ENCODE results near the gene GALNT10. TPM values are rescaled to one million over a fixed set of nuclear protein-coding genes. Genes with fewer than 3 reads are reported as not detected.

GALNT10 gene
- polyA plus RNA-seq, 1 experiment = 203 TPM

GRCh38 chr5:154329519-154330040 is 139.0 kb downstream of the GALNT10 start:
- Histone ChIP-seq H3K27me3 (ENCODE audit: control insufficient read depth, insufficient read depth, low read length) (no peaks in the 10 kb centered on the region), H3K36me3 (ENCODE audit: control insufficient read depth, insufficient read depth, low read length) (peaks cover 7% of the 10 kb centered on the region), H3K4me3 (ENCODE audit: low read depth, low read length) (no peak overlapping the region)
- TF ChIP-seq CTCF (IDR thresholded peaks at IDR 0.05; ENCODE audit: insufficient read depth, low read depth, low read length) = no peak
- CTCF ChIA-PET = no interaction called here
- no peak for DNase-seq (ENCODE audit: low read depth)
- POLR2A ChIA-PET = no interaction called here

GRCh38 chr5:154330097-154330667 is 139.6 kb downstream of the GALNT10 start:
- no peak for TF ChIP-seq CTCF (IDR thresholded peaks at IDR 0.05; ENCODE audit: insufficient read depth, low read depth, low read length)
- Histone ChIP-seq H3K4me3 (ENCODE audit: low read depth, low read length) (no peak overlapping the region), H3K27me3 (ENCODE audit: control insufficient read depth, insufficient read depth, low read length) (no peaks in the 10 kb centered on the region), H3K36me3 (ENCODE audit: control insufficient read depth, insufficient read depth, low read length) (peaks cover 7% of the 10 kb centered on the region)
- DNase-seq (ENCODE audit: low read depth) = no peak
- ChIA-PET CTCF (no interaction called here), POLR2A (no interaction called here)

GRCh38 chr5:154331232-154331631 is 140.7 kb downstream of the GALNT10 start:
- ChIA-PET CTCF (no interaction called here), POLR2A (no interaction called here)
- DNase-seq (ENCODE audit: low read depth) = no peak
- H3K4me3 ChIP-seq (ENCODE audit: low read depth, low read length) = no peak overlapping the region
- no peaks in the 10 kb centered on the region for H3K27me3 ChIP-seq (ENCODE audit: control insufficient read depth, insufficient read depth, low read length)
- TF ChIP-seq CTCF (IDR thresholded peaks at IDR 0.05; ENCODE audit: insufficient read depth, low read depth, low read length) = no peak
- H3K36me3 ChIP-seq (ENCODE audit: control insufficient read depth, insufficient read depth, low read length) = peaks cover 7% of the 10 kb centered on the region

GRCh38 chr5:154331924-154332323 is 141.4 kb downstream of the GALNT10 start:
- Histone ChIP-seq H3K27me3 (ENCODE audit: control insufficient read depth, insufficient read depth, low read length) (no peaks in the 10 kb centered on the region), H3K4me3 (ENCODE audit: low read depth, low read length) (no peak overlapping the region), H3K36me3 (ENCODE audit: control insufficient read depth, insufficient read depth, low read length) (peaks cover 7% of the 10 kb centered on the region)
- ChIA-PET POLR2A (no interaction called here), CTCF (no interaction called here)
- no peak for TF ChIP-seq CTCF (IDR thresholded peaks at IDR 0.05; ENCODE audit: insufficient read depth, low read depth, low read length)
- DNase-seq (ENCODE audit: low read depth) = no peak

- POLR2A ChIA-PET = no interaction called here
- CTCF ChIA-PET = no interaction called here
- DNase-seq (ENCODE audit: low read depth) = no peak
- Histone ChIP-seq H3K4me3 (ENCODE audit: low read depth, low read length) (no peak overlapping the region), H3K36me3 (ENCODE audit: control insufficient read depth, insufficient read depth, low read length) (peaks cover 7% of the 10 kb centered on the region), H3K27me3 (ENCODE audit: control insufficient read depth, insufficient read depth, low read length) (no peaks in the 10 kb centered on the region)
- no peak for TF ChIP-seq CTCF (IDR thresholded peaks at IDR 0.05; ENCODE audit: insufficient read depth, low read depth, low read length)
Observed at GRCh38 chr5:154332451-154332850, 141.9 kb downstream of the GALNT10 start.
